Esophagus squamous epithelium (tissue), 5 donors: ENCODE measurements around the gene GULP1. TPM values are rescaled to one million over a fixed set of nuclear protein-coding genes. Genes with fewer than 3 reads are reported as not detected.
"Not testable (repeated sequence)": the region's sequence is repeated elsewhere in the genome, so short reads cannot be mapped to it uniquely, and the experiment has no call there.

ENCODE experiments used
- DNase-seq: peaks from one replicate; lab custom pipeline; 2025; lab: John Stamatoyannopoulos, UW
- H3K27ac ChIP-seq, 4 donors: fragments of 200-600 bp; sonication (generic); one replicate each; pipeline ENCODE4 v1.5.1; 2016 to 2019; ENCODE audit warnings: mild to moderate bottlenecking in 1 of 4
- H3K27me3 ChIP-seq, 4 donors: fragments of 200-600 bp; sonication (generic); 1 replicate in 3 of 4; 2 replicates in 1 of 4; pipeline versions ENCODE4 v1.5.1 to v1.6.0; 2017 to 2021; ENCODE audit warnings: antibody characterized with exemption in 1 of 4
- H3K36me3 ChIP-seq, 3 donors: fragments of 200-600 bp; sonication (generic); one replicate each; pipeline ENCODE4 v1.5.1; 2016 to 2019
- H3K4me1 ChIP-seq, 3 donors: fragments of 200-600 bp; sonication (generic); one replicate each; pipeline ENCODE4 v1.5.1; 2017 to 2019
- H3K4me3 ChIP-seq, 4 donors: fragments of 200-600 bp; sonication (generic); 1 replicate in 3 of 4; 2 replicates in 1 of 4; pipeline ENCODE4 v1.5.1; 2016 to 2019; ENCODE audit warnings: mild to moderate bottlenecking in 2 of 4, moderate library complexity in 1 of 4
- H3K9me3 ChIP-seq, 3 donors: fragments of 200-600 bp; sonication (generic); one replicate each; pipeline ENCODE4 v1.5.1; 2016 to 2019
- POLR2A ChIP-seq, 4 donors: fragments of 450-650 bp; IDR thresholded peaks; one replicate each; pipeline ENCODE4 v1.6.1; 2017; ENCODE audit warnings: antibody characterized with exemption in 4 of 4, mild to moderate bottlenecking in 4 of 4, moderate library complexity in 3 of 4
- WGBS, 2 donors: methylation state at CpG; one replicate each; pipeline ENCODE4 v1.1.5; 2018; 5-methylcytosine and 5-hydroxymethylcytosine counted together
- intact Hi-C: fragments of 100-400 bp; cut with DNase I; formaldehyde crosslinking; loops from one replicate; pipeline ENCODE4 v1.15.0; 2022
- total RNA-seq, 4 donors: library from RNA; depleted of rRNA; stranded (reverse); fragments of >200 nt; gene quantifications; one replicate each; pipeline ENCODE4 v1.1.0, GENCODE V29; 2016
- TF ChIP-seq, protein P1 (sequence below), 6 experiments: fragments of 450-650 bp in 4 of 6; fragments of 200-600 bp in 2 of 6; sonication (generic) in 2 of 6; IDR thresholded peaks; one replicate each; pipeline ENCODE4 v1.5.1; 2016 to 2019; ENCODE audit warnings: antibody characterized with exemption in 6 of 6, mild to moderate bottlenecking in 4 of 6, moderate library complexity in 4 of 6
- donor health status: DM: yes; HTN: yes; CAD: no.

Gene GULP1
- total RNA-seq, 4 donors from 2014 or later, result 10.4 to 39.3 (median 24.2) TPM

GRCh38 chr2:188295067-188295685 lies 3.5 kb downstream of the GULP1 start:
- Histone ChIP-seq H3K27me3 (peaks cover 0 to 4% (median 0%) of the 10 kb centered on the region in 4 donors), H3K36me3 (no peaks in the 10 kb centered on the region), H3K4me3 (peak overlapping the region in 2 of 4 donors; percentile 78 to 84), H3K27ac (peak overlapping the region in 2 of 4 donors; percentile 96 to 97), H3K9me3 (no peaks in the 10 kb centered on the region), H3K4me1 (peaks cover 0 to 48% (median 3%) of the 10 kb centered on the region in 3 donors)
- 56 to 65% methylated on average over 3 of the region's 3 CpGs for WGBS, 2 donors
- intact Hi-C loops, result no loop called here
- TF ChIP-seq, protein P1, sequence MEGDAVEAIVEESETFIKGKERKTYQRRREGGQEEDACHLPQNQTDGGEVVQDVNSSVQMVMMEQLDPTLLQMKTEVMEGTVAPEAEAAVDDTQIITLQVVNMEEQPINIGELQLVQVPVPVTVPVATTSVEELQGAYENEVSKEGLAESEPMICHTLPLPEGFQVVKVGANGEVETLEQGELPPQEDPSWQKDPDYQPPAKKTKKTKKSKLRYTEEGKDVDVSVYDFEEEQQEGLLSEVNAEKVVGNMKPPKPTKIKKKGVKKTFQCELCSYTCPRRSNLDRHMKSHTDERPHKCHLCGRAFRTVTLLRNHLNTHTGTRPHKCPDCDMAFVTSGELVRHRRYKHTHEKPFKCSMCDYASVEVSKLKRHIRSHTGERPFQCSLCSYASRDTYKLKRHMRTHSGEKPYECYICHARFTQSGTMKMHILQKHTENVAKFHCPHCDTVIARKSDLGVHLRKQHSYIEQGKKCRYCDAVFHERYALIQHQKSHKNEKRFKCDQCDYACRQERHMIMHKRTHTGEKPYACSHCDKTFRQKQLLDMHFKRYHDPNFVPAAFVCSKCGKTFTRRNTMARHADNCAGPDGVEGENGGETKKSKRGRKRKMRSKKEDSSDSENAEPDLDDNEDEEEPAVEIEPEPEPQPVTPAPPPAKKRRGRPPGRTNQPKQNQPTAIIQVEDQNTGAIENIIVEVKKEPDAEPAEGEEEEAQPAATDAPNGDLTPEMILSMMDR (IDR thresholded peaks at IDR 0.05), result no peak
- TF ChIP-seq POLR2A (IDR thresholded peaks at IDR 0.05), result no peak
- no peak for DNase-seq

GRCh38 chr2:188297978-188298377 lies 6.3 kb downstream of the GULP1 start:
- no peak for DNase-seq
- intact Hi-C loops, result no loop called here
- H3K4me3 ChIP-seq, result no peak overlapping the region
- TF ChIP-seq, protein P1 (IDR thresholded peaks at IDR 0.05), result no peak
- TF ChIP-seq POLR2A (IDR thresholded peaks at IDR 0.05), result no peak
- H3K36me3 ChIP-seq, result no peaks in the 10 kb centered on the region
- H3K27ac ChIP-seq, result no peak overlapping the region
- no peaks in the 10 kb centered on the region for H3K27me3 ChIP-seq
- H3K9me3 ChIP-seq, result no peaks in the 10 kb centered on the region
- H3K4me1 ChIP-seq, result peaks cover 0 to 44% (median 3%) of the 10 kb centered on the region in 3 donors

DNA sequence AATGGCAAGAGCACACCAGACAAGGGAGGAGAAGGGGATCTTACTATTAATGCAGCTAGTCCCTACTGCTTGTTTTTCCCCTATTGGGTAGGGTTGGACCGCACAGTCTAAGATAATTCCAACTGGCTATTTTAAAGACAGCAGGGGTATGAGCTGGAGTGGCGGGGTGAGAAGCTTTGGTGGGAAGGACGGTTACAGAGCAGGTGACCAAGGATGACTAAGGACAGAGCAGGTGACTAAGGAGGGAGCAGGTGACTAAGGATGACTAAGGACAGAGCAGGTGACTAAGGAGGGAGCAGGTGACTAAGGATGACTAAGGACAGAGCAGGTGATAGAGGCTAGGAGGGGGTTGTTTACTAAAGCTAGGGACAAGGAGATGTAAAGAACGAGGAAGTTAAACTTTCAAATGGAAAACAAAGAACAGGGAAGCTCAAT lies 7.3 kb downstream of the GULP1 start:
- intact Hi-C loops, H3K36me3 ChIP-seq, H3K9me3 ChIP-seq, H3K4me3 ChIP-seq, H3K27me3 ChIP-seq, DNase-seq: not testable (repeated sequence)
- Histone ChIP-seq H3K4me1 (peaks cover 0 to 34% (median 3%) of the 10 kb centered on the region in 3 donors), H3K27ac (peak overlapping the region in 1 of 4 donors; percentile 26)
- WGBS, 2 donors, result 49 to 68% methylated on average over 4 of the region's 4 CpGs

GRCh38 chr2:188303363-188304031 lies 11.8 kb downstream of the GULP1 start:
- no peak overlapping the region for H3K4me3 ChIP-seq
- no peaks in the 10 kb centered on the region for H3K9me3 ChIP-seq
- TF ChIP-seq, protein P1 (IDR thresholded peaks at IDR 0.05), result no peak
- DNase-seq, result no peak
- peaks cover 0 to 9% (median 0%) of the 10 kb centered on the region in 3 donors for H3K4me1 ChIP-seq
- no peaks in the 10 kb centered on the region for H3K36me3 ChIP-seq
- H3K27ac ChIP-seq, result no peak overlapping the region
- intact Hi-C loops, result no loop called here
- H3K27me3 ChIP-seq, result no peaks in the 10 kb centered on the region
- WGBS, 2 donors, result 71 to 84% methylated on average over 2 of the region's 2 CpGs

- intact Hi-C loops, result no loop called here
Measured at GRCh38 chr2:188305271-188305670, 13.6 kb downstream of the GULP1 start.

More at GRCh38 chr2:188305271-188305670, 13.6 kb downstream of the GULP1 start:
- Histone ChIP-seq H3K9me3 (no peaks in the 10 kb centered on the region), H3K4me3 (no peak overlapping the region), H3K27me3 (no peaks in the 10 kb centered on the region), H3K4me1 (peaks cover 0 to 9% (median 0%) of the 10 kb centered on the region in 3 donors), H3K27ac (no peak overlapping the region), H3K36me3 (no peaks in the 10 kb centered on the region)
- TF ChIP-seq, protein P1 (IDR thresholded peaks at IDR 0.05), result no peak
- no peak for TF ChIP-seq POLR2A (IDR thresholded peaks at IDR 0.05)
- DNase-seq, result no peak
- 89% methylated on average over 1 of the region's 1 CpG for WGBS, 2 donors
